ENCODE measurements around the gene GSN. TPM values are rescaled to one million over a fixed set of nuclear protein-coding genes. Genes with fewer than 3 reads are reported as not detected.

Gene GSN
- total RNA-seq, 1 donor from 2014 or later: 342 TPM

- Histone ChIP-seq H3K27me3 (ENCODE audit: control insufficient read depth in 3 of 3, insufficient read depth in 3 of 3, low read length in 3 of 3) (no peaks in the 10 kb centered on the region), H3K4me1 (ENCODE audit: control insufficient read depth in 3 of 3, insufficient read depth in 3 of 3, low read length in 3 of 3) (peaks cover 55 to 69% (median 61%) of the 10 kb centered on the region in 3 donors), H3K27ac (ENCODE audit: low read depth, low read length) (peak overlapping the region; percentile 85), H3K36me3 (ENCODE audit: control insufficient read depth in 3 of 3, insufficient read depth in 3 of 3, low read length in 3 of 3) (no peaks in the 10 kb centered on the region), H3K9ac (ENCODE audit: low read depth in 1 of 3, low read length in 3 of 3) (peak overlapping the region; percentile 59 to 83 (median 82)), H3K4me3 (ENCODE audit: low read length in 3 of 3) (peak overlapping the region; percentile 81 to 90 (median 82)), H3K9me3 (ENCODE audit: control insufficient read depth in 3 of 3, low read length in 3 of 3) (no peaks in the 10 kb centered on the region)
Measured at GRCh38 chr9:121269642-121270254, 1.8 kb downstream of the GSN start.

- Histone ChIP-seq H3K36me3 (ENCODE audit: control insufficient read depth in 3 of 3, insufficient read depth in 3 of 3, low read length in 3 of 3) (no peaks in the 10 kb centered on the region), H3K4me1 (ENCODE audit: control insufficient read depth in 3 of 3, insufficient read depth in 3 of 3, low read length in 3 of 3) (peaks cover 54 to 72% (median 62%) of the 10 kb centered on the region in 3 donors), H3K27ac (ENCODE audit: low read depth, low read length) (peak overlapping the region; percentile 74), H3K9ac (ENCODE audit: low read depth in 1 of 3, low read length in 3 of 3) (peak overlapping the region; percentile 2 to 54 (median 50)), H3K27me3 (ENCODE audit: control insufficient read depth in 3 of 3, insufficient read depth in 3 of 3, low read length in 3 of 3) (no peaks in the 10 kb centered on the region), H3K4me3 (ENCODE audit: low read length in 3 of 3) (peak overlapping the region; percentile 38 to 42 (median 39)), H3K9me3 (ENCODE audit: control insufficient read depth in 3 of 3, low read length in 3 of 3) (no peaks in the 10 kb centered on the region)
Measured at GRCh38 chr9:121271368-121272341, 3.7 kb downstream of the GSN start.

DNA sequence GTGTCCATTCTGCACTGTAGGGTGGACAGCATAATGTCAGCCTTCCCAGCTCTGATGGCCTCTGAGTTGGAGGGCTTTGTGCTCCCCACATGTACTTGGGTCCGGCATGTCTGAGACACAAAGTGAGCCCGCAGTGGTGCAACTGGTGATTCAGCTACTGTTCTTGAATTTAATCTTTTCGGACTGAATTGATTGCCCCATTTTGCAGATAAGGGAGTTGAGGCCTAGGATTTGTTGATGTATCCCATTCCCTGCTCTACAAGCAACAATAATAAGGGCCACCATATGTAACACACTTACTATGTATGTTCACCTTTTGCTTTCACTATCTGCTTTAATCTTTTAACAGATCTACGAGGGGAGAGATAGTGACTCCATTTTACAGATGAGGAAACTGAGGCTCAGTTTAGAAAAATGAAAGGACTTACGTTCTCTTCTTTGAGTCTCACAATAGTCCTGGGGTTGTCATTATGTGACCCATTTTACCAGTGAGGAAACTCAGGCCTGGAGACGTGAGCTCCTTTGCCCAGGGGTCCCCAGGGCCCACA, 4.5 kb downstream of the GSN start:
- Histone ChIP-seq H3K4me3 (ENCODE audit: low read length in 3 of 3) (peak overlapping the region in 2 of 3 donors; percentile 38 to 39), H3K27ac (ENCODE audit: low read depth, low read length) (peak overlapping the region; percentile 74), H3K36me3 (ENCODE audit: control insufficient read depth in 3 of 3, insufficient read depth in 3 of 3, low read length in 3 of 3) (no peaks in the 10 kb centered on the region), H3K4me1 (ENCODE audit: control insufficient read depth in 3 of 3, insufficient read depth in 3 of 3, low read length in 3 of 3) (peaks cover 46 to 64% (median 58%) of the 10 kb centered on the region in 3 donors), H3K9me3 (ENCODE audit: control insufficient read depth in 3 of 3, low read length in 3 of 3) (no peaks in the 10 kb centered on the region), H3K27me3 (ENCODE audit: control insufficient read depth in 3 of 3, insufficient read depth in 3 of 3, low read length in 3 of 3) (no peaks in the 10 kb centered on the region), H3K9ac (ENCODE audit: low read depth in 1 of 3, low read length in 3 of 3) (peak overlapping the region; percentile 2 to 54 (median 50))

DNA sequence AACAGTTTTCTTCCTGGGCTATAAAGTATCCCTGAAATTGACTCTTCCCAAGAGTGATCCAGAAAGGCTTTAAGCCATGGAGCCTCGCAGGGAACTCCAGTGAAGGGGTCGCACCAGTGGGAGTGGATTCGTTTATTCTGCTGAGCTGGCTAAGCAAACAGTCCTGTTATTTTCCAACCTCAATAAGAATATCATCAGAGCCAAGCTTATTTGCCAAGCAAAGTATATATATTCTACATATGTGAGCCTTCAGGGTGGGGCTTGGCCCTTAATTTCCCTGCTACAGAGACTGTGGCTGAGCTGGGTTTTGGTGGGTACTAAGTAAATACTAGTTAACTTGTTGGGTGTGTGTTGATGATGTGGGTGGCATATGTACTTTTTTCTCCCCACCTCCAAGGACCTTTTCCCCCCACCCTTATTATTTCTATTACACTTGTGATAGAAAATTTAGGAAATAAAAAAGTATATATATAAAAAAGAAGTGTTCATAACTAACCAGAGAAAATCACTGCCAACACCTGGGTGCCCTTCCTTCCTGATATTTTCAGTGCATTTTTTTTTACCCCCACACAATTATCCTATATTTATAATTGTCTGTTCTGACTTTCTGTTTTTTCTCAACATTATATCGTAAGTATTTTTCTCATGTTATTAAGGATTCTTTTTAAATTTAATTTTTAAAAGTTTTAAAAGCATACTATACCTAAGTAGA, 5.3 kb downstream of the GSN start:
- H3K27ac ChIP-seq (ENCODE audit: low read depth, low read length): peak overlapping the region; percentile 45
- no peaks in the 10 kb centered on the region for H3K36me3 ChIP-seq (ENCODE audit: control insufficient read depth in 3 of 3, insufficient read depth in 3 of 3, low read length in 3 of 3)
- H3K27me3 ChIP-seq (ENCODE audit: control insufficient read depth in 3 of 3, insufficient read depth in 3 of 3, low read length in 3 of 3): no peaks in the 10 kb centered on the region
- no peak overlapping the region for H3K4me3 ChIP-seq (ENCODE audit: low read length in 3 of 3)
- peaks cover 46 to 62% (median 56%) of the 10 kb centered on the region in 3 donors for H3K4me1 ChIP-seq (ENCODE audit: control insufficient read depth in 3 of 3, insufficient read depth in 3 of 3, low read length in 3 of 3)
- H3K9me3 ChIP-seq (ENCODE audit: control insufficient read depth in 3 of 3, low read length in 3 of 3): no peaks in the 10 kb centered on the region
- H3K9ac ChIP-seq (ENCODE audit: low read depth in 1 of 3, low read length in 3 of 3): peak overlapping the region in 1 of 3 donors; percentile 54

DNA sequence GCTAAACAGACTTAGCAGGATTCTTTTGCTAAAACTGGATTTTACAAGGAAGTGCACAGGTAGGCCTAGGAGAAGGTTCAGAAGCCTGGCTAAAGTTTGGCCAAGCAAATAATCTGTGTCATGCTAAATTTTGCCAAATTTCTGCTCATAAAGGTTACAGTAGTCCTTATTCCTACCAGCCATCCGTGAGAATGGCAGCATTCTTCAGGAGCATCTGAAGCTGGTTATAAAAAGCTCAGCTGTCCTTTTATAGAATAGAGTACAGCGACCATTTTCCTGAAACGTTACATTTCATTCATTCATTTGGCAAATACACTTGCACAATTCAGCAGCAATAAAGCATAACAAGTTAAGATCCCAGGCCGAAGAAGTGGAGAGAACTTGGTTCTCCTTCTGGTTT, 6.9 kb downstream of the GSN start:
- no peaks in the 10 kb centered on the region for H3K36me3 ChIP-seq (ENCODE audit: control insufficient read depth in 3 of 3, insufficient read depth in 3 of 3, low read length in 3 of 3)
- no peaks in the 10 kb centered on the region for H3K27me3 ChIP-seq (ENCODE audit: control insufficient read depth in 3 of 3, insufficient read depth in 3 of 3, low read length in 3 of 3)
- no peaks in the 10 kb centered on the region for H3K9me3 ChIP-seq (ENCODE audit: control insufficient read depth in 3 of 3, low read length in 3 of 3)
- H3K27ac ChIP-seq (ENCODE audit: low read depth, low read length): no peak overlapping the region
- no peak overlapping the region for H3K9ac ChIP-seq (ENCODE audit: low read depth in 1 of 3, low read length in 3 of 3)
- H3K4me3 ChIP-seq (ENCODE audit: low read length in 3 of 3): no peak overlapping the region
- peaks cover 46 to 62% (median 56%) of the 10 kb centered on the region in 3 donors for H3K4me1 ChIP-seq (ENCODE audit: control insufficient read depth in 3 of 3, insufficient read depth in 3 of 3, low read length in 3 of 3)

GRCh38 chr9:121275781-121276658, 8.1 kb downstream of the GSN start:
- Histone ChIP-seq H3K27me3 (ENCODE audit: control insufficient read depth in 3 of 3, insufficient read depth in 3 of 3, low read length in 3 of 3) (no peaks in the 10 kb centered on the region), H3K9ac (ENCODE audit: low read depth in 1 of 3, low read length in 3 of 3) (no peak overlapping the region), H3K36me3 (ENCODE audit: control insufficient read depth in 3 of 3, insufficient read depth in 3 of 3, low read length in 3 of 3) (no peaks in the 10 kb centered on the region), H3K9me3 (ENCODE audit: control insufficient read depth in 3 of 3, low read length in 3 of 3) (no peaks in the 10 kb centered on the region), H3K4me1 (ENCODE audit: control insufficient read depth in 3 of 3, insufficient read depth in 3 of 3, low read length in 3 of 3) (peaks cover 50 to 62% (median 56%) of the 10 kb centered on the region in 3 donors), H3K27ac (ENCODE audit: low read depth, low read length) (no peak overlapping the region), H3K4me3 (ENCODE audit: low read length in 3 of 3) (no peak overlapping the region)

DNA sequence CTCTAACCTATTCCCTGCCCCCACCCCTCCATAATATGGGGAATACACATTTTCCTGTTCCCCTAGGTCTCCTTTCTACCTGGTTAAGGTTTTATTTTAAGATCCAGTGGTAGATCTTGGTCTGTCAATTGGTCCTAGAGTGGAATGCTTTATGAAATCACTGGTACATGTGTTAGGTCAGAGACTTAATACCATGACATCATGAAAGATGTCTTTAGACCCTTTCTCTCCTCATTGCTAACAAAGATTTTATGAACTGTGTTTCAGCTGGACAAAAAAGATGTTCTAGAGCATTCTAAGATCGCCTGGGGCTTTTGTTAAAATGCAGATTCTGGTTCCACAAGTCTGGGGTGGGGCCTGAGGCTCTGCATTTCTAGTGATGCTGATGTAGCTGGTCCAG, 9.1 kb downstream of the GSN start:
- Histone ChIP-seq H3K27me3 (ENCODE audit: control insufficient read depth in 3 of 3, insufficient read depth in 3 of 3, low read length in 3 of 3) (no peaks in the 10 kb centered on the region), H3K9ac (ENCODE audit: low read depth in 1 of 3, low read length in 3 of 3) (no peak overlapping the region), H3K27ac (ENCODE audit: low read depth, low read length) (peak overlapping the region; percentile 73)

GRCh38 chr9:121277518-121278295, 9.7 kb downstream of the GSN start:
- no peak overlapping the region for H3K9ac ChIP-seq (ENCODE audit: low read depth in 1 of 3, low read length in 3 of 3)
- H3K36me3 ChIP-seq (ENCODE audit: control insufficient read depth in 3 of 3, insufficient read depth in 3 of 3, low read length in 3 of 3): no peaks in the 10 kb centered on the region
- peaks cover 51 to 62% (median 56%) of the 10 kb centered on the region in 3 donors for H3K4me1 ChIP-seq (ENCODE audit: control insufficient read depth in 3 of 3, insufficient read depth in 3 of 3, low read length in 3 of 3)

More for the DNA sequence above, 9.1 kb downstream of the GSN start:
- H3K4me1 ChIP-seq (ENCODE audit: control insufficient read depth in 3 of 3, insufficient read depth in 3 of 3, low read length in 3 of 3): peaks cover 51 to 62% (median 56%) of the 10 kb centered on the region in 3 donors
- H3K36me3 ChIP-seq (ENCODE audit: control insufficient read depth in 3 of 3, insufficient read depth in 3 of 3, low read length in 3 of 3): no peaks in the 10 kb centered on the region
- H3K9me3 ChIP-seq (ENCODE audit: control insufficient read depth in 3 of 3, low read length in 3 of 3): no peaks in the 10 kb centered on the region
- no peak overlapping the region for H3K4me3 ChIP-seq (ENCODE audit: low read length in 3 of 3)

More at GRCh38 chr9:121277518-121278295, 9.7 kb downstream of the GSN start:
- no peak overlapping the region for H3K4me3 ChIP-seq (ENCODE audit: low read length in 3 of 3)
- peak overlapping the region; percentile 73 for H3K27ac ChIP-seq (ENCODE audit: low read depth, low read length)
- H3K9me3 ChIP-seq (ENCODE audit: control insufficient read depth in 3 of 3, low read length in 3 of 3): no peaks in the 10 kb centered on the region
- H3K27me3 ChIP-seq (ENCODE audit: control insufficient read depth in 3 of 3, insufficient read depth in 3 of 3, low read length in 3 of 3): no peaks in the 10 kb centered on the region

All from skeletal muscle tissue (tissue), 4 donors.